Iris pigment epithelial cell (primary cell): ENCODE measurements around the gene APOA1.
A peak's percentile ranks its signal among the peaks of the same experiment; 100 is the strongest.

ENCODE experiments used
- DNase-seq: peaks from one replicate; pipeline ENCODE4 v3.0.0-alpha.2; 2011; ENCODE audit warnings: low read depth

APOA1 gene

GRCh38 chr11:116788975-116789374 lies 48.4 kb downstream of the APOA1 start:
- no peak for DNase-seq

GRCh38 chr11:116788534-116788933 lies 48.9 kb downstream of the APOA1 start:
- no peak for DNase-seq

GRCh38 chr11:116787786-116788486 lies 49.5 kb downstream of the APOA1 start, which contains the start of gene ZPR1:
TSS of gene ZPR1 (minus strand) at chr11:116788023. CDS start at chr11:116787990, 33 bp downstream.
- DNase-seq, result peak; percentile 58

GRCh38 chr11:116787436-116787785 lies 50.0 kb downstream of the APOA1 start:
- DNase-seq, result peak; percentile 21

- no peak for DNase-seq
Measured at GRCh38 chr11:116786966-116787365, 50.5 kb downstream of the APOA1 start.

- DNase-seq, result no peak
Measured at GRCh38 chr11:116786326-116786725, 51.1 kb downstream of the APOA1 start.
